Endothelial cell of umbilical vein (primary cell): ENCODE results near the gene NANOGP8.

ENCODE experiments used
- POLR2A ChIP-seq: IDR thresholded peaks from 2 replicates; pipeline ENCODE4 v1.6.1; 2012; ENCODE audit warnings: low read depth, mild to moderate bottlenecking, control low read depth, low read length
- POLR2AphosphoS5 ChIP-seq: IDR thresholded peaks from 2 replicates; pipeline ENCODE4 v1.6.1; 2012; ENCODE audit warnings: low read depth, mild to moderate bottlenecking, control low read depth, low read length, moderate library complexity; ENCODE audit not compliant: insufficient read depth
- TF ChIP-seq, protein P1 (sequence below), 2 donors: IDR thresholded peaks; 1 replicate in 1 of 2; 2 replicates in 1 of 2; pipeline ENCODE4 v1.5.1; 2011; ENCODE audit warnings: low read length in 2 of 2, mild to moderate bottlenecking in 2 of 2, moderate library complexity in 2 of 2, control low read depth in 1 of 2, inconsistent platforms in 1 of 2, low read depth in 1 of 2; ENCODE audit not compliant: insufficient read depth in 1 of 2; ENCODE audit errors: extremely low read depth in 1 of 2
- TF ChIP-seq, protein P2 (sequence below): IDR thresholded peaks from 2 replicates; pipeline ENCODE4 v1.6.1; 2011; ENCODE audit not compliant: insufficient read depth, insufficient read length

DNA sequence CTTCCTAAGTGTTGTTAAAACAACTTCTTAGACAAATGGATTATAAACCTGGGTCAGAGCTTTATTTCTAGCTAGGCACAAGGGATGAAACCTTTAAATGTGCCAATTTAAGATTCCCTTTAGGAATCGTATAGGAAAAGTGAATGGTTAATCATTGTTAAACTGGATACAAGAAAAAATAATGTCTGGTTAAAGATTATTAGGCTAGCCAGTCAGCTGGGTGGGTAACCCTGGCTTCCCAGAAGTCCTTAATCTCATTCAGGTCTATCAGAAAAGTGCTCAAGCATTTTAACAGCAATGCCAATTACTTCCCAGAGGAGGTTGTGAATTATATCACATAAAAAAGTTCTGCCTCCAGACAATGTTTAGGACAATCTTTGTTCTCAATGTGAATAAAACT, 37.6 kb downstream of the NANOGP8 start:
- no peak for TF ChIP-seq POLR2A
- TF ChIP-seq, protein P1, sequence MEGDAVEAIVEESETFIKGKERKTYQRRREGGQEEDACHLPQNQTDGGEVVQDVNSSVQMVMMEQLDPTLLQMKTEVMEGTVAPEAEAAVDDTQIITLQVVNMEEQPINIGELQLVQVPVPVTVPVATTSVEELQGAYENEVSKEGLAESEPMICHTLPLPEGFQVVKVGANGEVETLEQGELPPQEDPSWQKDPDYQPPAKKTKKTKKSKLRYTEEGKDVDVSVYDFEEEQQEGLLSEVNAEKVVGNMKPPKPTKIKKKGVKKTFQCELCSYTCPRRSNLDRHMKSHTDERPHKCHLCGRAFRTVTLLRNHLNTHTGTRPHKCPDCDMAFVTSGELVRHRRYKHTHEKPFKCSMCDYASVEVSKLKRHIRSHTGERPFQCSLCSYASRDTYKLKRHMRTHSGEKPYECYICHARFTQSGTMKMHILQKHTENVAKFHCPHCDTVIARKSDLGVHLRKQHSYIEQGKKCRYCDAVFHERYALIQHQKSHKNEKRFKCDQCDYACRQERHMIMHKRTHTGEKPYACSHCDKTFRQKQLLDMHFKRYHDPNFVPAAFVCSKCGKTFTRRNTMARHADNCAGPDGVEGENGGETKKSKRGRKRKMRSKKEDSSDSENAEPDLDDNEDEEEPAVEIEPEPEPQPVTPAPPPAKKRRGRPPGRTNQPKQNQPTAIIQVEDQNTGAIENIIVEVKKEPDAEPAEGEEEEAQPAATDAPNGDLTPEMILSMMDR (IDR thresholded peaks at IDR 0.05; ENCODE audit: extremely low read depth in 1 of 2, insufficient read depth in 1 of 2, low read depth in 1 of 2, low read length in 2 of 2), result no peak
- no peak for TF ChIP-seq POLR2AphosphoS5
- TF ChIP-seq, protein P2, sequence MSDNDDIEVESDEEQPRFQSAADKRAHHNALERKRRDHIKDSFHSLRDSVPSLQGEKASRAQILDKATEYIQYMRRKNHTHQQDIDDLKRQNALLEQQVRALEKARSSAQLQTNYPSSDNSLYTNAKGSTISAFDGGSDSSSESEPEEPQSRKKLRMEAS, result no peak
